ENCODE measurements around the gene GET4.

DNA sequence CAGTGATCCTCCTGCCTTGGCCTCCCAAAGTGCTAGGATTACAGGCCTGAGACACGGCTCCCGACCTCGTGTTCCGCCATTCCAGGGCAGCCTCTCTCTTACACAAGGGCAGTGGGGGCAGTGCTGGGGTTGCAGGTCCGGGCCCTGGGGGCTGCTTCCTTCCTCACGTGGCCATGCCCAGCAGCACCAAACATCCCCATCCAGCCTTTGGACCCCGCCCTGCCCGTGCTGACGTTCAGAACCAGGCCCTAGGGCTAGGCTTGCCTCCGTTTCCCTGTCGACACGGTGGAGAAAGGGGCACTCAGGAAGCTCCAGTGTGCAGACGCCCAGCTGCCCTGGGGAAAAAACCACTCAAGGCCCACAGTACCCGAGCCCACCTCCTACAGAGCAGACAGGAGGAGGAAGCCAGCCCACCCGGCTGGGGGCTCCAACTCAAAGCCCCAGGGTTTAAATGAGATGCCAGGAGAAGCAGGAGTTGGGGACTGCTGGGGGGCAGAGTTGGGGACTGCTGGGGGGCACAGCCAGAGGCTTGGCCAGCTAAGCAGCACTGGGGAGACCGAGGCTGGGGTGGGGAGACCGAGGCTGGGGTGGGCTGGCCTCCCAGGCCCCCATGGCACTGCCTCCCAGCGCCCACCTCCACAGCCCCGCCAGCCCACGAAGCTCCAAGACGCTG lies 42.2 kb downstream of the GET4 start:
- TF ChIP-seq EZH2 (IDR thresholded peaks at IDR 0.05; ENCODE audit: insufficient read depth, poor library complexity, severe bottlenecking) (no peak), EZH2phosphoT487 (IDR thresholded peaks at IDR 0.05; ENCODE audit: insufficient read depth, low read depth) (no peak)
